AG09309 (cell line): Measurements from ENCODE around the gene SLC9A5.

Experiments used
- DNase-seq: peaks from one replicate; pipeline ENCODE4 v3.0.0-alpha.2; 2010; ENCODE audit warnings: low read depth
- H3K4me3 ChIP-seq: 2 replicates; pipeline ENCODE4 v1.5.1; 2011; ENCODE audit warnings: mild to moderate bottlenecking, low read depth, low read length, moderate library complexity; ENCODE audit not compliant: control insufficient read depth
- CTCF ChIP-seq: IDR thresholded peaks from 2 replicates; pipeline ENCODE4 v1.5.1; 2011; ENCODE audit warnings: mild to moderate bottlenecking, low read depth, low read length, inconsistent platforms; ENCODE audit not compliant: insufficient read depth, control insufficient read depth; ENCODE audit errors: missing control alignments

SLC9A5 gene

GRCh38 chr16:67298277-67298676, 49.5 kb downstream of the SLC9A5 start:
- no peak overlapping the region for H3K4me3 ChIP-seq
- no peak for TF ChIP-seq CTCF
- DNase-seq, result no peak

- TF ChIP-seq CTCF, result no peak
- no peak overlapping the region for H3K4me3 ChIP-seq
- no peak for DNase-seq
Measured at GRCh38 chr16:67299269-67299668, 50.5 kb downstream of the SLC9A5 start.

- no peak for DNase-seq
- no peak for TF ChIP-seq CTCF
Measured at GRCh38 chr16:67301080-67301782, 52.5 kb downstream of the SLC9A5 start.

GRCh38 chr16:67302076-67302475, 53.3 kb downstream of the SLC9A5 start:
- TF ChIP-seq CTCF, result no peak
- no peak overlapping the region for H3K4me3 ChIP-seq
- no peak for DNase-seq

More at GRCh38 chr16:67301080-67301782, 52.5 kb downstream of the SLC9A5 start:
- no peak overlapping the region for H3K4me3 ChIP-seq

GRCh38 chr16:67302970-67303369, 54.2 kb downstream of the SLC9A5 start:
- H3K4me3 ChIP-seq, result no peak overlapping the region
- no peak for TF ChIP-seq CTCF
- DNase-seq, result no peak

GRCh38 chr16:67304020-67304419, 55.2 kb downstream of the SLC9A5 start:
- no peak for TF ChIP-seq CTCF
- DNase-seq, result peak; percentile 5
- H3K4me3 ChIP-seq, result no peak overlapping the region
